ENCODE results near the gene MPIG6B. TPM values are rescaled to one million over a fixed set of nuclear protein-coding genes. Genes with fewer than 3 reads are reported as not detected.

The MPIG6B gene
- total RNA-seq, 1 experiment from 2014 or later: not detected

- Histone ChIP-seq H2BK12ac (ENCODE audit: insufficient read length, low read depth, low read length) (peak within 1 kb of the TSS; percentile 40), H3K27me3 (ENCODE audit: insufficient read depth, low read length) (no peaks in the 10 kb centered on the region), H3K4ac (ENCODE audit: low read depth, low read length) (peak within 1 kb of the TSS; percentile 99; the same call in 1 of the 2 replicates), H3K9ac (ENCODE audit: extremely low read depth, insufficient read length, low read length) (peak within 1 kb of the TSS; percentile 94), H4K20me1 (ENCODE audit: control insufficient read depth, insufficient read depth, insufficient read length) (no peaks in the 10 kb centered on the region), H2BK20ac (ENCODE audit: low read depth, low read length, poor library complexity, severe bottlenecking) (no peak within 1 kb of the TSS), H3K18ac (ENCODE audit: insufficient read length, low read depth, low read length) (peak within 1 kb of the TSS; percentile 100), H3K23me2 (ENCODE audit: insufficient read length, low read depth, low read length, poor library complexity, severe bottlenecking) (peaks cover 27% of the 10 kb centered on the region), H4K5ac (ENCODE audit: insufficient read length, low read depth, low read length) (peak within 1 kb of the TSS; percentile 96), H2BK15ac (ENCODE audit: low read depth, low read length) (no peak within 1 kb of the TSS), H2AFZ (ENCODE audit: low read length) (no peak within 1 kb of the TSS), H3K4me1 (ENCODE audit: insufficient read depth, low read length) (peaks cover 11% of the 10 kb centered on the region), H4K91ac (ENCODE audit: insufficient read length, low read depth, low read length) (peak within 1 kb of the TSS; percentile 95), H3K4me2 (ENCODE audit: insufficient read depth, insufficient read length, low read length) (peak within 1 kb of the TSS; percentile 77), H2AK5ac (ENCODE audit: insufficient read length, low read length) (no peak within 1 kb of the TSS), H2BK120ac (ENCODE audit: low read depth, low read length, poor library complexity, severe bottlenecking) (peak within 1 kb of the TSS; percentile 100), H3K79me1 (ENCODE audit: insufficient read depth, low read depth, low read length, poor library complexity, severe bottlenecking) (no peaks in the 10 kb centered on the region), H3K27ac (ENCODE audit: insufficient read length, low read depth, low read length) (peak within 1 kb of the TSS; percentile 56), H4K8ac (replicated peaks; ENCODE audit: insufficient read length, low read depth, low read length) (no peak within 1 kb of the TSS), H3K79me2 (ENCODE audit: insufficient read depth, low read length) (peaks cover 6% of the 10 kb centered on the region; the same call in 1 of the 2 replicates), H3K56ac (ENCODE audit: insufficient read length, low read depth, low read length) (no peak within 1 kb of the TSS), H3K9me3 (ENCODE audit: control insufficient read depth, low read depth, low read length) (no peaks in the 10 kb centered on the region), H3K14ac (ENCODE audit: insufficient read depth, low read length) (peak within 1 kb of the TSS; percentile 100), H3T11ph (ENCODE audit: low read length) (peak within 1 kb of the TSS; percentile 90), H3K23ac (ENCODE audit: insufficient read length, low read depth, low read length) (no peak within 1 kb of the TSS), H2BK5ac (ENCODE audit: insufficient read length, low read length) (peak within 1 kb of the TSS; percentile 92)
- Mint-ChIP-seq H3K27ac (peak within 1 kb of the TSS; percentile 91 to 99 (median 99)), H3K27me3 (ENCODE audit: low read depth) (no peaks in the 10 kb centered on the region), H3K4me3 (peak within 1 kb of the TSS; percentile 74 to 85), H3K4me1 (peaks cover 41 to 55% of the 10 kb centered on the region in 2 experiments), H3K9me3 (no peaks in the 10 kb centered on the region), H3K36me3 (ENCODE audit: insufficient read depth in 1 of 3, low read depth in 3 of 3) (peaks cover 14 to 33% (median 14%) of the 10 kb centered on the region in 3 experiments)
- TF ChIP-seq CTCF (conservative IDR thresholded peaks at IDR 0.05): no peak
- DNase-seq: peak; percentile 100
- no CpG with 5 or more reads among the region's 58 CpGs for WGBS (ENCODE audit: extremely low coverage, insufficient read length, low lambda C conversion rate)
Observed at GRCh38 chr6:31739639-31740396, 16.6 kb downstream of the MPIG6B start, which contains the start of gene MSH5. Gene MSH5 (plus strand): TSS chr6:31740005. CDS start chr6:31740467, 462 bp downstream.
